GM18868 (cell line): ENCODE results near the gene FAM120B.
"Not testable (repeated sequence)": the region's sequence is repeated elsewhere in the genome, so short reads cannot be mapped to it uniquely, and the experiment has no call there.

Experiments
- ATAC-seq: cut with Tn5 transposase; IDR thresholded peaks from one replicate; pipeline ENCODE4 v1.9.1; 2021; ENCODE audit warnings: mild to moderate bottlenecking, moderate library complexity; ENCODE audit not compliant: unreplicated experiment

FAM120B gene

GRCh38 chr6:170297576-170298330 lies 8.8 kb upstream of the FAM120B start:
- no peak for ATAC-seq

GRCh38 chr6:170298688-170299087 lies 7.9 kb upstream of the FAM120B start:
- no peak for ATAC-seq

GRCh38 chr6:170301184-170301583 lies 5.4 kb upstream of the FAM120B start:
- no peak for ATAC-seq

- peak; percentile 14 for ATAC-seq
These were observed 694 bp upstream of the FAM120B start for GRCh38 chr6:170305805-170306323.

- ATAC-seq = no peak
These were observed 555 bp downstream of the FAM120B start for GRCh38 chr6:170307080-170307545.

- ATAC-seq = no peak
These were observed 2.2 kb downstream of the FAM120B start for GRCh38 chr6:170308761-170309160.

- ATAC-seq = no peak
These were observed 5.1 kb downstream of the FAM120B start for GRCh38 chr6:170311696-170312095.

GRCh38 chr6:170312876-170313275 lies 6.3 kb downstream of the FAM120B start:
- ATAC-seq = no peak

GRCh38 chr6:170313716-170314295 lies 7.2 kb downstream of the FAM120B start:
- ATAC-seq = no peak

- ATAC-seq = no peak
These were observed 8.4 kb downstream of the FAM120B start for GRCh38 chr6:170314983-170315382.

GRCh38 chr6:170316071-170316470 lies 9.5 kb downstream of the FAM120B start:
- ATAC-seq = no peak

GRCh38 chr6:170317076-170317475 lies 10.5 kb downstream of the FAM120B start:
- no peak for ATAC-seq

- no peak for ATAC-seq
These were observed 11.2 kb downstream of the FAM120B start for GRCh38 chr6:170317718-170318117.

GRCh38 chr6:170329321-170329720 lies 22.8 kb downstream of the FAM120B start:
- no peak for ATAC-seq

GRCh38 chr6:170335199-170335598 lies 28.6 kb downstream of the FAM120B start:
- ATAC-seq = not testable (repeated sequence)

GRCh38 chr6:170344631-170345576 lies 38.3 kb downstream of the FAM120B start:
- ATAC-seq = peak; percentile 69

- ATAC-seq = no peak
These were observed 39.1 kb downstream of the FAM120B start for GRCh38 chr6:170345662-170346061.

GRCh38 chr6:170346649-170347048 lies 40.1 kb downstream of the FAM120B start:
- no peak for ATAC-seq

GRCh38 chr6:170347091-170347490 lies 40.5 kb downstream of the FAM120B start:
- ATAC-seq = peak; percentile 75

GRCh38 chr6:170347975-170348374 lies 41.4 kb downstream of the FAM120B start:
- no peak for ATAC-seq

- not testable (repeated sequence) for ATAC-seq
These were observed 44.9 kb downstream of the FAM120B start for GRCh38 chr6:170351456-170351855.
